IMR-90 (cell line): ENCODE results near the gene SPRED2.

Source experiments
- BHLHE40 ChIP-seq: fragments of 150-350 bp; IDR thresholded peaks from 2 replicates; pipeline ENCODE4 v1.6.1; 2016; ENCODE audit warnings: mild to moderate bottlenecking, low read depth, low read length
- CEBPB ChIP-seq: IDR thresholded peaks from 2 replicates; pipeline ENCODE4 v1.6.1; 2012; ENCODE audit warnings: low read depth, low read length, improper control_type of control experiment
- CTCF ChIP-seq: conservative IDR thresholded peaks from 2 replicates; pipeline ENCODE4 v1.5.1; 2012; ENCODE audit warnings: mild to moderate bottlenecking, low read depth, low read length, improper control_type of control experiment
- ELK1 ChIP-seq: fragments of 150-350 bp; IDR thresholded peaks from 2 replicates; pipeline ENCODE4 v1.6.1; 2016; ENCODE audit warnings: low read depth, mild to moderate bottlenecking, low read length, moderate library complexity, borderline replicate concordance
- MAFK ChIP-seq: IDR thresholded peaks from 2 replicates; pipeline ENCODE4 v1.6.1; 2012; ENCODE audit warnings: low read depth, low read length, improper control_type of control experiment
- MXI1 ChIP-seq: IDR thresholded peaks from 2 replicates; pipeline ENCODE4 v1.6.1; 2012; ENCODE audit warnings: low read depth, mild to moderate bottlenecking, low read length, moderate library complexity, borderline replicate concordance
- POLR2A ChIP-seq: IDR thresholded peaks from 2 replicates; pipeline ENCODE4 v1.6.1; 2012; ENCODE audit warnings: mild to moderate bottlenecking, low read depth, low read length
- RAD21 ChIP-seq: IDR thresholded peaks from 2 replicates; pipeline ENCODE4 v1.6.1; 2012; ENCODE audit warnings: low read length, improper control_type of control experiment
- RCOR1 ChIP-seq: IDR thresholded peaks from 2 replicates; pipeline ENCODE4 v1.6.1; 2012; ENCODE audit warnings: mild to moderate bottlenecking, low read length, improper control_type of control experiment; ENCODE audit not compliant: insufficient replicate concordance
- SMC3 ChIP-seq: fragments of 150-350 bp; IDR thresholded peaks from 2 replicates; pipeline ENCODE4 v1.6.1; 2016; ENCODE audit warnings: low read depth, mild to moderate bottlenecking, antibody characterized with exemption, low read length, moderate library complexity
- USF2 ChIP-seq: fragments of 150-350 bp; IDR thresholded peaks from 2 replicates; pipeline ENCODE4 v1.6.1; 2017; ENCODE audit warnings: mild to moderate bottlenecking, antibody characterized with exemption, low read length, low read depth

- TF ChIP-seq CTCF, result no peak
- TF ChIP-seq RCOR1, result no peak
- no peak for TF ChIP-seq ELK1
- TF ChIP-seq SMC3, result no peak
- no peak for TF ChIP-seq MAFK
- TF ChIP-seq POLR2A, result no peak
- TF ChIP-seq BHLHE40, result no peak
- TF ChIP-seq USF2, result no peak
- TF ChIP-seq CEBPB, result no peak
- no peak for TF ChIP-seq RAD21
- no peak for TF ChIP-seq MXI1
These were observed 5.9 kb upstream of the SPRED2 start for GRCh38 chr2:65438137-65438899.
